GM12875 (cell line): ENCODE measurements around the gene NRDE2.

Experiments used
- H3K4me3 ChIP-seq: one replicate; pipeline ENCODE4 v1.5.1; 2011; ENCODE audit warnings: low read depth, low read length, control low read depth
- CTCF ChIP-seq: IDR thresholded peaks from 2 replicates; pipeline ENCODE4 v1.5.1; 2011; ENCODE audit warnings: low read depth, mild to moderate bottlenecking, control low read depth, inconsistent platforms, low read length, moderate library complexity, borderline replicate concordance; ENCODE audit not compliant: insufficient read depth

The NRDE2 gene

GRCh38 chr14:90373887-90374286 is 42.1 kb upstream of the NRDE2 start:
- H3K4me3 ChIP-seq = no peak overlapping the region
- no peak for TF ChIP-seq CTCF

GRCh38 chr14:90368946-90369721 is 37.4 kb upstream of the NRDE2 start:
- no peak overlapping the region for H3K4me3 ChIP-seq
- no peak for TF ChIP-seq CTCF

- TF ChIP-seq CTCF = no peak
- H3K4me3 ChIP-seq = no peak overlapping the region
These were observed 30.8 kb upstream of the NRDE2 start for GRCh38 chr14:90362558-90362896.

GRCh38 chr14:90361865-90362557 is 30.3 kb upstream of the NRDE2 start:
- no peak overlapping the region for H3K4me3 ChIP-seq
- no peak for TF ChIP-seq CTCF

GRCh38 chr14:90358359-90358758 is 26.6 kb upstream of the NRDE2 start:
- TF ChIP-seq CTCF = no peak
- no peak overlapping the region for H3K4me3 ChIP-seq

- H3K4me3 ChIP-seq = no peak overlapping the region
- no peak for TF ChIP-seq CTCF
These were observed 25.2 kb upstream of the NRDE2 start for GRCh38 chr14:90356925-90357324.
